ENCODE data around the gene EMC10. TPM values are rescaled to one million over a fixed set of nuclear protein-coding genes. Genes with fewer than 3 reads are reported as not detected.

The EMC10 gene
- total RNA-seq, 1 experiment from 2014 or later, result 66.7 TPM

- TF ChIP-seq POLR2AphosphoS5 (IDR thresholded peaks at IDR 0.05; ENCODE audit: low read depth, low read length) (no peak), CTCF (IDR thresholded peaks at IDR 0.05) (no peak), TCF7L2 (IDR thresholded peaks at IDR 0.05; ENCODE audit: low read depth, low read length) (no peak), REST (IDR thresholded peaks at IDR 0.05; ENCODE audit: insufficient read depth in 1 of 2, low read depth in 2 of 2, low read length in 1 of 2) (no peak), SIN3A (IDR thresholded peaks at IDR 0.05; ENCODE audit: borderline replicate concordance, insufficient read depth, low read depth, low read length) (no peak)
- no peaks in the 10 kb centered on the region for H3K27me3 ChIP-seq (ENCODE audit: control insufficient read depth, insufficient read depth, low read length)
- no peak overlapping the region for H3K4me3 ChIP-seq (ENCODE audit: low read depth in 2 of 2, low read length in 2 of 2)
- in situ Hi-C loops (cut with HindIII; ENCODE audit: low pct_unique_long_range_greater_than_20kb, low sequenced_read_pairs), result no loop called here
- H3K27ac ChIP-seq (ENCODE audit: low read length), result no peak overlapping the region
- DNase-seq (ENCODE audit: low read depth, low spot score), result no peak
- BruUV-seq (replicated peaks), result no TSS peak
- H3K4me1 ChIP-seq (ENCODE audit: control insufficient read depth, insufficient read depth, low read length), result no peaks in the 10 kb centered on the region
- H3K36me3 ChIP-seq (ENCODE audit: control insufficient read depth, insufficient read depth, low read length), result no peaks in the 10 kb centered on the region
- POLR2A ChIA-PET, result no interaction called here
- no peak for ATAC-seq
- intact Hi-C loops (cut with micrococcal nuclease; ENCODE audit: unreplicated experiment), result no loop called here
- H3K9me3 ChIP-seq (ENCODE audit: control insufficient read depth, insufficient read depth, low read depth, low read length), result no peaks in the 10 kb centered on the region
- CTCF ChIA-PET, result no interaction called here
Observed at GRCh38 chr19:50451223-50451534, 25.1 kb upstream of the EMC10 start.

GRCh38 chr19:50453243-50453642 is 23.1 kb upstream of the EMC10 start:
- H3K9me3 ChIP-seq (ENCODE audit: control insufficient read depth, insufficient read depth, low read depth, low read length), result no peaks in the 10 kb centered on the region
- no peaks in the 10 kb centered on the region for H3K36me3 ChIP-seq (ENCODE audit: control insufficient read depth, insufficient read depth, low read length)
- no TSS peak for BruUV-seq (replicated peaks)
- no peak overlapping the region for H3K27ac ChIP-seq (ENCODE audit: low read length)
- in situ Hi-C loops (cut with HindIII; ENCODE audit: low pct_unique_long_range_greater_than_20kb, low sequenced_read_pairs), result no loop called here
- H3K27me3 ChIP-seq (ENCODE audit: control insufficient read depth, insufficient read depth, low read length), result no peaks in the 10 kb centered on the region
- ATAC-seq (no peak), DNase-seq (ENCODE audit: low read depth, low spot score) (no peak)
- TF ChIP-seq REST (IDR thresholded peaks at IDR 0.05; ENCODE audit: insufficient read depth in 1 of 2, low read depth in 2 of 2, low read length in 1 of 2) (no peak), POLR2AphosphoS5 (IDR thresholded peaks at IDR 0.05; ENCODE audit: low read depth, low read length) (no peak), SIN3A (IDR thresholded peaks at IDR 0.05; ENCODE audit: borderline replicate concordance, insufficient read depth, low read depth, low read length) (no peak), TCF7L2 (IDR thresholded peaks at IDR 0.05; ENCODE audit: low read depth, low read length) (no peak), CTCF (IDR thresholded peaks at IDR 0.05) (no peak)
- POLR2A ChIA-PET, result no interaction called here
- no peaks in the 10 kb centered on the region for H3K4me1 ChIP-seq (ENCODE audit: control insufficient read depth, insufficient read depth, low read length)
- CTCF ChIA-PET, result no interaction called here
- no peak overlapping the region for H3K4me3 ChIP-seq (ENCODE audit: low read depth in 2 of 2, low read length in 2 of 2)
- intact Hi-C loops (cut with micrococcal nuclease; ENCODE audit: unreplicated experiment), result no loop called here
